HG02970 (cell line): Measurements from ENCODE around the gene WDR1.

Source experiments
- ATAC-seq: cut with Tn5 transposase; IDR thresholded peaks from one replicate; pipeline ENCODE4 v1.9.1; 2021; ENCODE audit warnings: mild to moderate bottlenecking, moderate library complexity, moderate number of reproducible peaks; ENCODE audit not compliant: unreplicated experiment, low FRiP score

Gene WDR1

DNA sequence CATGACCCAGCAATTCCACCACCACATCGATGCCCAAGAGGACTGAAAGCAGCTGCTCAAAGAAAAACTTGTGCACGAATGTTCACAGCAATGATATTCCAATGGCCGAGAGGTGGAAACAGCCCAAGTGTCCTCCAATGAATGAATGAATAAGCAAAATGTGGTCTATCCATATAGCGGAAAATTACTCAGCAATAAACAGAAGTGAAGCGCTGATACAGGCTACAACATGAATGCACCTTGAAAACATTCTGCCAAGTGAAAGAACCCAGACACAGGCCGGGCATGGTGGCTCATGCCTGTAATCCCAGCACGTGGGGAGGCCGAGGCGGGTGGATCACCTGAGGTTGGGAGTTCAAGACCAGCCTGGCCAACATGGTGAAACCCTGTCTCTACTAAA lies 90.1 kb downstream of the WDR1 start:
- no peak for ATAC-seq

DNA sequence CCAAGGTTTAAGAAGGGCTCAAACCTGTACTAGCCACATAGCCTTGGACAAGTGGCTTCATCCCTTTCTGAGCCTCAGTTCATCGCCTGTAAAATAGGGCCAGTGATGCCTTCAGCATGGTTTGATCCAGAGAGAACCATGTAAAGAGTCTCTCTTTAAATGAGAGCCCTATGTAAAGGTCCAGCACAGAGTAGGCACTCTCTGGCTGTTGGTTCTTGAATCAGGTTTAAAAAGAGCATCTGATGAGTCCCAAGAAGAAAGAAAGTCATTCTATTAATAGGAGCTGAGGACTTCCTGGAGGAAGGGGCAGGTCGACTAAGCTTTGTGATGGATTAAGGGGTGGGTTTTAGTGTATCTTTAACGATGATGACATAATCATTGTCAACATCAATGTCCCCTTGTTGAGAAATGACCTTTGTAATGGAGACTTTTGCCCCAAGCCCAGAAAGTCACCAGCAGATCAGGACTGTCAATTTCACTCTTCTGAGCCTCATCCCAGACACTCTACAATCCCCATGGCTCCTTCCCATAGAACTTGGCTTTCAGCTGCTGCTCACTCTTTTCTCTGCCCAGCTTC lies 91.3 kb downstream of the WDR1 start:
- ATAC-seq = no peak
